HL-60 (cell line): ENCODE results near the gene PNMA1.

Source experiments
- POLR2AphosphoS5 ChIP-seq: IDR thresholded peaks from 2 replicates; pipeline ENCODE4 v1.6.1; 2012; ENCODE audit warnings: low read depth
- SPI1 ChIP-seq: IDR thresholded peaks from 2 replicates; pipeline ENCODE4 v1.6.1; 2012; ENCODE audit warnings: low read depth, mild to moderate bottlenecking, borderline replicate concordance
- TF ChIP-seq, protein P1 (sequence below): IDR thresholded peaks from one replicate; pipeline ENCODE4 v1.5.1; 2011; ENCODE audit warnings: low read length, control low read depth, inconsistent platforms; ENCODE audit not compliant: insufficient read depth

DNA sequence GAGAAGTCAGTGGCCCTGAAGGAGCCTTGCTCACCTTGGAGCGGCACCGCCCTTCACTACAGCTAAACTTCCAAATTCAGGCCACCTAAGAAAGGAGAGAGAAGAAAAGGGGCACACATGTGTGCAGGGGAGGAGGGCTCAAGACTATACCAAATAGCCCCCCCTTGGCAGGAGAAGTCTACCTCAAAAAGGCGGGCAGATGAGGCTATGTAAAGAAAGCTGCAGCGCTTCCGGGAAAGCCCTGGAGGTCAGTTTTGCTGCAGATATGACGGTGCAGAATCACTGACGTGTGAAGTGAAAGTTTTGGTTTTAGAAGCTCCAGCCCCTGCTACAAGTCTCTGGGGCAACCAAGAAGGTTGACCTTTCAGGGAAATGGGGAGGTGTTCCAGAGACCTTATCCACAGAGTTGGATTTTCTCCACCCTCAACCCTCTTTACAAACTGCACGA lies 48.2 kb upstream of the PNMA1 start:
- TF ChIP-seq POLR2AphosphoS5 (no peak), SPI1 (no peak)
- TF ChIP-seq, protein P1, sequence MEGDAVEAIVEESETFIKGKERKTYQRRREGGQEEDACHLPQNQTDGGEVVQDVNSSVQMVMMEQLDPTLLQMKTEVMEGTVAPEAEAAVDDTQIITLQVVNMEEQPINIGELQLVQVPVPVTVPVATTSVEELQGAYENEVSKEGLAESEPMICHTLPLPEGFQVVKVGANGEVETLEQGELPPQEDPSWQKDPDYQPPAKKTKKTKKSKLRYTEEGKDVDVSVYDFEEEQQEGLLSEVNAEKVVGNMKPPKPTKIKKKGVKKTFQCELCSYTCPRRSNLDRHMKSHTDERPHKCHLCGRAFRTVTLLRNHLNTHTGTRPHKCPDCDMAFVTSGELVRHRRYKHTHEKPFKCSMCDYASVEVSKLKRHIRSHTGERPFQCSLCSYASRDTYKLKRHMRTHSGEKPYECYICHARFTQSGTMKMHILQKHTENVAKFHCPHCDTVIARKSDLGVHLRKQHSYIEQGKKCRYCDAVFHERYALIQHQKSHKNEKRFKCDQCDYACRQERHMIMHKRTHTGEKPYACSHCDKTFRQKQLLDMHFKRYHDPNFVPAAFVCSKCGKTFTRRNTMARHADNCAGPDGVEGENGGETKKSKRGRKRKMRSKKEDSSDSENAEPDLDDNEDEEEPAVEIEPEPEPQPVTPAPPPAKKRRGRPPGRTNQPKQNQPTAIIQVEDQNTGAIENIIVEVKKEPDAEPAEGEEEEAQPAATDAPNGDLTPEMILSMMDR: no peak
